HK-2 (cell line): ENCODE measurements around the gene DHX35.

Experiments
- DNase-seq: peaks from one replicate; pipeline ENCODE4 v3.0.0-alpha.2; 2018; ENCODE audit not compliant: unreplicated experiment

Gene DHX35

GRCh38 chr20:38962044-38962927 lies at the start of gene DHX35:
Gene DHX35, plus strand, starts transcription at chr20:38962344. Its CDS starts 24 bp downstream, at chr20:38962368.
- DNase-seq, result peak; percentile 99

GRCh38 chr20:38915355-38915754 lies 46.8 kb upstream of the DHX35 start:
- DNase-seq, result no peak

DNA sequence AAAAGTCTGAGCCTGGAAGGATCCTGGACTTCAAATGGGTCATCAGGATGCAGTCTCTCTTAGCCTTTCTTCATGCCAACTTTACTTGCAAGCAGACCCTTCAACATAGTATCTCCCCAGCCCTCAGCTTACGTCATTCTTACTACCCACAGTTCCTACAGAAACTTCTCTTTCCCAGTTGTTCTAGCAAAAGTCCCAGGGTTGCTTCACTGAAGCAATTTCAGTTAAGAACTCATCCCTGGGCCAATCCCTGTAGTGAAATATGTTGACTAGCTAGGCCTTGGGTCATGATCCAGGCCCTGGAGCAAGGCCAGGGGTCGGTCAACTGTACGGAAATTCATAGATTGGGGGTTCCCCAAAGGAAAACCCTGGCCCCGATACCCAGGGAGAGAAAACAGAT lies 44.5 kb upstream of the DHX35 start:
- DNase-seq, result no peak

GRCh38 chr20:38918172-38918571 lies 44.0 kb upstream of the DHX35 start:
- no peak for DNase-seq

DNA sequence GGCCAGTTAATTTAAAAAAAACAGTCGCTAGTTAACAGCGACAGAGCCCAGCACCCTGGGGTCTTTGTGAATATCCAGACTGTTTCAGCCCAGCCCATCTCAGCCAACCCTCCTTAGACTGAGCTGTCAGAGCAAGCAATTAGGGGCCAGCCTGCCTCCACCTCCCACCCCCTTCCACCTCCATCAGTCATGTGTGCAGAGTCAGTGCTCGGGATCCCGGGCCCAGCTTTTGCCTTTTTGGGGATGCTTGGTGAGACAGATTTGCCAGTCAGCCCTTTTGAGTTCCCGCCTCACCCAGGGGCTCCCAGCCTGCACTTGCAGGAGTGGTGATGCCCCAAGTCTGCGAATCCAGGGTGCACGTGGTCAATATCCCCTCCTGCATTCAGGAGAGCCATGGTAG lies 42.5 kb upstream of the DHX35 start:
- no peak for DNase-seq

- no peak for DNase-seq
Observed at GRCh38 chr20:38920411-38920810, 41.7 kb upstream of the DHX35 start.

- no peak for DNase-seq
Observed at GRCh38 chr20:38920851-38921250, 41.3 kb upstream of the DHX35 start.

DNA sequence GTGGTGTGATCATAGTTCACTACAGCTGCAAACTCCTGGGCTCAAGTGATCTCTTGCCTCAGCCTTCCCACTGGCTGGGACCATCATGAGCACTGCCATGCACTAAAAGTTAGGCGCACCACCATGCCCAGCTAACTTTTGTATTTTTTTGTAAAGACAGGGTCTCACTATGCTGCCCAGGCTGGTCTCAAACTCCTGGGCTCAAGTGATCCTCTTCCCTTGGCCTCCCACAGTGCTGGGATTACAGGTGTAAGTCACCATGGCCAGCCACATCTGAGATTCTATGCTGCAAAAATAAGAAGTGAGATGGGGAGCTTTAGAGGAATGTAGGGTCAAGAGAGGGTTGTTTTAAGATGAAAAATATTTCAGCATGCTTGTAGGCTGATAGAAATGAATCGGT lies 37.4 kb upstream of the DHX35 start:
- no peak for DNase-seq

GRCh38 chr20:38926142-38926933 lies 35.8 kb upstream of the DHX35 start, which contains the start of gene FAM83D:
Gene FAM83D, plus strand, starts transcription at chr20:38926417. Its CDS starts 26 bp downstream, at chr20:38926443.
- peak; percentile 100 for DNase-seq

GRCh38 chr20:38926934-38927616 lies 35.1 kb upstream of the DHX35 start:
- no peak for DNase-seq

DNA sequence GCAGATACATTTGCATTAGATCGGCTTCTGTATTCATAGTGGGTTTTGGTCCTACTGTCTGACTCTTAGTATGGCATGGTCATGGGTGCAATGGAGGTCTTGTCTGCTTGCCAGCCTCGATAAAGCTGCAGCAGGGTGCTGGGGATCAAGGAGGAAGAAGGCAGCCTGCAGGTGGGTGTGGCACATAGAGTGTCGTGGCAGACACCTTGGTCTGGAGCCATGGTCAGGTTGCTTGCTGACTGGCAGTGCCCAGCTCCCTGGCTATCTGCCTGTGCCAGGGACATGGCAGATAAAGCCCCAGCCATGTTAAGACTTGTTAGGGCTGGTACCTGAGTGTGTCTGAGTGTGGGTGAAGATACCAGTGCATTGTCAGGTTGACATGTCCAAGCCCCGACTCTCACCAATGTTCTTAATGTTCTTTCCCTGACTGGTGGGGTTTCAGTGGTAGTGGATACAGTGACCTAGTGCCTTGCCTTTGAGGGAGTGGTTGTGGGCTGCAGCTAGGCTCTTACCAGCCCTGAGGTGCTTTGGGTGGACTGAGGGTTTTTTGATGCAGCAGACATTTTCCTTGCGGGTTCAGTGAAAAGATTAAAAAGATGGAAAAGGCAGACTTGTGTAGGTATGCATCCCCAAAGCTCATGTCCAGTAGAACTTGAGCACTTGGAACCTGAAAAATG lies 34.1 kb upstream of the DHX35 start:
- peak; percentile 21 for DNase-seq

GRCh38 chr20:38930242-38930569 lies 31.9 kb upstream of the DHX35 start:
- no peak for DNase-seq

DNA sequence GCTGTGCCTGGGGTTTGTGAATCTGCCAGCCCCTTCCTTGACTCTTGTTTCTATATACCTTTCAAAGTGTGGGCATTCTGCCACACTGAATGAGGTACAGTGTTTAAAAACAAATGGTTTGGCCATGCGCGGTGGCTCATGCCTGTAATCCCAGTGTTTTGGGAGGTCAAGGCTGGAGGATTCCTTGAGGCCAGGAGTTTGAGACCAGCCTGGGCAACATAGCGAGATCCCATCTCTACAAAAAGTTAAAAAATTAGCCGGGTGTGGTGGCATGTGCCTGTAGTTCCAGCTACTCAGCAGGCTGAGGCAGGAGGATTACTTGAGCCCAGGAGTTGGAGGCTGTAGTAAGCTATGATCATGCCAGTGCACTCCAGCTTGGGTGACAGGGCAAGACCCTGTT lies 30.2 kb upstream of the DHX35 start:
- DNase-seq, result no peak

- no peak for DNase-seq
Observed at GRCh38 chr20:38932457-38933120, 29.6 kb upstream of the DHX35 start.

- no peak for DNase-seq
Observed at GRCh38 chr20:38934530-38934929, 27.6 kb upstream of the DHX35 start.

GRCh38 chr20:38935285-38935684 lies 26.9 kb upstream of the DHX35 start:
- DNase-seq, result no peak

- no peak for DNase-seq
Observed at GRCh38 chr20:38935967-38936407, 26.2 kb upstream of the DHX35 start.

DNA sequence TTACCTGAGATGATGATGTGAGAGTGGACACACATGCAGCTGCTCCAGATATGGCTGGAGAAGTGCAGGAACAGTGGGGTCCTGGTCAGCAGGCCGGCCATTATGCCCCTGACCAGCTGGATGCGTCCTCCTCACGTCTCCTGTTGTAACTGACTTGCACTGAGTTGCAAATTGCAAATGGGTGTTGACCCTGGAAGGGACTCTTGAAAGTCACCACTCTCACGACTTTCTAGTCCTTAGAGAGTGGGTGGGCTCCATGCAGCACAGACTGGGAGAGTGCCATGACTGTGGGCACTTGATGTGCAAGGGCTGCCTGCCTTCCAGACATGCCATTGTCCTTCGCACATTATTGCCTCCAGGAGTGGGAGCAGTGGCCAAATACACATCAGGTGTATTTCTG lies 25.1 kb upstream of the DHX35 start:
- DNase-seq, result no peak

- DNase-seq, result no peak
Observed at GRCh38 chr20:38937978-38938473, 24.1 kb upstream of the DHX35 start.

DNA sequence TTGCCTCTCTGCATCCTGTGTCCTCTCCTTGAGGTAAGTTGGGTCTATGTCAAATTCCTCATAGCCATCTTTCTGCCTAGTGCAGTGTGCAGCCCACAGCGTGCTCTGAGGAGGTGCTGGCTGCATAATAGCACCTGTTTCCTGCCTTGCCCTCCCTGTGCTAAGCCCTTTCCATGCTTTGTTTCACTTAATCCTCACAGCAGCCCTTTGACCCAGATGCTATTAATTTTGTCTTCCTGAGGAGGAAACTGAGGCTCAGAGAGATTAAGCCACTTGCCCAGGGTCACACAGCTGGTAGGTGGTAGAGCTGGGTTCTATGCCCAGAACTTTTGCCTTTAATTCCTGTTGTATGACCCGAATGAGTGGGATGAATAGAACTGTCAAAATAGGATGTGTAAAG lies 22.5 kb upstream of the DHX35 start:
- no peak for DNase-seq

DNA sequence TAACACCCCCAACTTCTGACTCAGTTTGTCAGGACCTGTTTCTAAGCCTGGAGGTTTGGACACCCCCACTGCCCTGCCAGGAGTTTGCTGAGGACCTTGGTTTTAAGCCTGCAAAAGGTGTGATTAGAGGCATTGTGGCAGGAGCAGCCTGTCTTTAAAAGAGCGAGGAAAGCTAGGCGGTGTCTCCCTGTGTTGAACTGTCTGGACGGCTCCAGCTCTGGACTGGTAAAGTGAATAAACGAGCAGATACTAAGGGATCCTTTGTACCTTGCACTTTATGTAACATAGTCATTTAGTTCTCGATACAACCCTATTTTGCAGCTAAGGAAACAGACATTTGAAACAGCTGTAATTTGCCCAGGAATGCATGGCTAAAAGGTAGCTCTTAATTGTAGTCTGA lies 21.5 kb upstream of the DHX35 start:
- no peak for DNase-seq
